GM19238 (cell line): Measurements from ENCODE around the gene SLC37A1.

ENCODE experiments used
- DNase-seq: peaks from one replicate; pipeline ENCODE4 v3.0.0; 2011; ENCODE audit warnings: low spot score; ENCODE audit not compliant: insufficient read length

Gene SLC37A1

DNA sequence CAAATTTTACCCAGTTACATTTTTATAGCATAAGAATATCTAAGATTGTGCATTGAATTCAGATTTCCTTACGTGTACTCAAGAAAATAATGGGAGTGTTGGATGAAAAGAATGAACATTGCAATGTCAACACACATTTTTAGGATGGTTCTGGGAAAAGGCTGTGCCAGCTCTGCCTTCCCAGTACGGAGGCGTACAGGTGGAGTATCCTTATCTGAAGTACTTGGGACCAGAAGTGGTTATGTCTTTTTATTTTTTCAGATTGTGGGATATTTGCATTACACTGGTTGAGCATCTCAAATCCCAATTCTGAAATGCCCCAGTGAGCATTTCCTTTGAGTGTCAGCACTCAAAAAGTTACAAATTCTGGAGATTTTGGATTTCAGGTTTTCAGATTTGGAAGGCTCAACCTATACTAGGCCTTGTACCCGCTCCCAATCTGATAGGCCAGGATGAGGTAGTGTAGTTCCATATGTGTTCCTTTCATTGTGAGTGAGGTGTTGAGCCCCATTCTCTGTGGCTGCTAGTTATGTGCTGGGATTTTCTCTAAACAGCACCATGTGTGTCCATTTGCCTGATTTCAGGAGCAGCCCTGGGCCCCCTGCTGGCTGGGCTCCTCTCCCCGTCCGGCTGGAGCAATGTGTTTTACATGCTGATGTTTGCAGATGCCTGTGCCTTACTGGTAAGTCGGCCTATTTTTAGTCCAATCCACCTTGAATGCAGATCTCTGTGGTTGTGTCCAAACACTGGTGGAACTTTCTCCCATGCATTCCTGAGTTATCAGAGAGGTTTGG lies 60.8 kb downstream of the SLC37A1 start:
- DNase-seq: no peak

DNA sequence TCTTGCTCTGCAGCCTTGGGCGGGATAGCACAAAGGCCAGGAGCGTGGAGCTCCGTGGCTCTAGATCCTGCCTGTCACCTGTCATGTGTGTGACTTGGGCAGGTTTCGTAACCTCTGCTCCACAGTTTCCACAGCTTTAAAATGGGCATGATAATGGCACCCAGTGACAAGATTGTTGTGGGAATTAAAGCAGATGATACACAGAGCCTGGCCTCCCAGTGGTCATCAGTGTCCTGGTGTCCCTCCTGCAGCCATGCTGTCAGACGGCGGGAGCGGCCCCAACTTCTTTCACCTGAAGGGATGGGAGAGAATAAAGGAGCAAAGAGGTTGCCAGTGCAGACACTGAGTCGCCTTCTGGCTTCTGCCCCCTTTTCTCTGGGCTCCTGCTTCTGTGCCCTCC lies 61.5 kb downstream of the SLC37A1 start:
- DNase-seq: no peak

- no peak for DNase-seq
Measured at GRCh38 chr21:42576639-42577038, 63.0 kb downstream of the SLC37A1 start.

DNA sequence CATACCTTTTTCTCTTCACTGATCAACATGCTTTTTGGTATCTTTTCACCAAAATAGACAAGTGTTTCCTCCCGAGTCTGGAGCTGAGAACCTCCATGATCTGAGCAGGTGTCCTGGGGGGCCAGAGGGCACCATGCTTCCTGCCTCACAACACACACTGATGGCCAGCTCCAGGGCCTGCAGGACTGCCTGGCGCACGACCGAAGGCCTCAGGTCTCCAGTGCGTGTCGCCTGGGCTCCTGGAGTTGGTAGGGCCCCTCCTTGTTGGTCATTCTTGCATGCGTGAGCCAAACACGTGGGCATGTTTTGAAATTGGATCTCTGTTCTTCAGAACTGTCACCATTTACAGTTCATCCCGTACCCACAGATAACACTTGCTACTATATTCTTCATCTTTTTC lies 64.4 kb downstream of the SLC37A1 start:
- no peak for DNase-seq

DNA sequence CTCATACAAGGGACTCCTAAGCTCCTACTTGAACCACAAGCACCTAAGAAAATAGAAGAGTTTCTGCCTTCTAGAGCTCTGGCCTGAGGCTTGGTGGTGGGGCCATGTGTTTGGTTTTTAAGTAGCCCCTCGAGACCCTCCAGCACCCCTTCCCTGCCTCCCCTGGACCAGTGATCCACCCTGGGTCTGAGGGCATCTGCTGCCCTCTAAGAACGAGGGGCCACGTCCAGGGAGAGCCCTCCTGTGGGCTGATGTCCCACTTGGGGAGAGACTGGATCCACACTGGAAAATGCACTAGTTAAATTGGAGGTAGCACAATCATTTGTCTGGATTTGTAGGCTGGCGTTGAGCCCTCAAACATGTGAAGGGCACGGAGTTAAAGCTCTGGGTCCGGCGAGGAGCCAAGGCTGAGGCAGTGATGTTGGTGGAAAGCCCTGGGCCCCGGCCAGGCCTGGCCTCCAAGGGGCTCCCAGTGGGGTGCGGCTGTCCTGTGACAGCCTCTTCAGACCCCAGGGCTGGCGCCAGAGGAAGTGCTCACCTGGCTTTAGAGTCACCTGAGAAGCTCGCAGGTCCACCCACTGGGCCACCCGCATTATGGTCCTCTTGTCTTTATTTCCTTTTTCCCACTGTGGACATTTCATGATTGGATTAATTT lies 65.2 kb downstream of the SLC37A1 start:
- no peak for DNase-seq

DNA sequence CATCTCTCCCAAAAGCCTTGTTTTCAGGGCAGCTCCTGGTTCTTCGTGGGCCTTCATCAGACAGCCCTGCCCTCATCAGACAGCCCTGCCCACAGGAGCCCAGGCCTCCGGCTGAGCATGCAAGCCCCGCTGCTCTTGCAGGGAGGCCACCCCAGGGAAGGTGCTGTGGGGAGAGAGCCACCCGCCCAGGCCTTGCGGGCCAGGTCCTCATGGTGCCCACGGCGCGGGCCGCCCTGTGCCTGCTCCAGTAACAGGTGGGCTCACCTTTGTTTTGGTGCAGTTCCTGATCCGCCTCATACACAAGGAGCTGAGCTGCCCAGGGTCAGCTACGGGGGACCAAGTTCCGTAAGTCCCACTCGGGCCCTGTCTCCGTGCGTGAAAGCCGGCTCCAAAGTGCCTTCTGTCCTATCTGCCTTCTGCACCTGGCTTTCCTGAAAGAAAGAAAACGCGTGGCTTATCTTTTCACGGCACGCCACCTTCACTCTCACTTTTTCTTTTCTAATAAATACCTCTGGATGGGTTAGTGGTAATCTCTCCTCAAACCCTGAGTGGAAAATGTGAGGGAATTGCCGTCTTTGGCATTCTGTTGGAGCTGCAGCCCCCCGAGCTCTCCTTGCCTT lies 65.9 kb downstream of the SLC37A1 start:
- DNase-seq: no peak

DNA sequence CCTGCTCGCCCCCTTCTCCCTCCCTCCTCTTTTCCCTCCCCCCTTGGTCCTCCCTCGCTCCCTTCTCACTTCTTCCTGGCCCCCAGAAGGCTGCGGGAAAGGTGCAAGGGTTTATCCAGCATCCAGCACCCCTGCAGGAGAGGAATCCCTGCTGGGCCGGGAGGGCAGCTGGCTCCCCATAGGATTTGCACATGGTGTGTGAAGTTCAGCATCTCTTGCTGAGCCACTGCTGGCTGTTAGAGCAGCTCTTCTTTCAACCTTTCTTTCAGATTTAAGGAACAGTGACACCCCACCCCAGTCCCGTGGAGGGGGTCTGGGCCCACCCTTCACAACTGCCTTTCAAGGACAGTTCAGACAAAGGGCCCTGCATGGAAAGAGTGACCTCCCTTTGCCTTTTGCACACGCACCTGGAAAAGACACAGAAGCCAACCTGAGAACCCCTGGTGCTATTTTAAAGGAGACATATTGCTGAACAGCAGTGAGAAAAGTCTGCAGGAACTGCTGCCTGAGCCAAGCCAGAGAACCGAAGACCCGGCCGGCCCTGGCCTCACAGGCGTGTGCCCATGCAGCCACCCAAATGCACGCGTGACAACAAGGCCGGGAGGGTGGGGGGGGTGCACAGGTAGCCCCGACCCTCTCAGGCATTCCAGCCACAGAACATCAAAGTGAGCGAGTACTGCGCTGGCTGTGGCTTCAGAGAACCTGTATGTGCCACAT lies 66.6 kb downstream of the SLC37A1 start:
- no peak for DNase-seq

GRCh38 chr21:42580793-42581321 lies 67.2 kb downstream of the SLC37A1 start:
- no peak for DNase-seq

DNA sequence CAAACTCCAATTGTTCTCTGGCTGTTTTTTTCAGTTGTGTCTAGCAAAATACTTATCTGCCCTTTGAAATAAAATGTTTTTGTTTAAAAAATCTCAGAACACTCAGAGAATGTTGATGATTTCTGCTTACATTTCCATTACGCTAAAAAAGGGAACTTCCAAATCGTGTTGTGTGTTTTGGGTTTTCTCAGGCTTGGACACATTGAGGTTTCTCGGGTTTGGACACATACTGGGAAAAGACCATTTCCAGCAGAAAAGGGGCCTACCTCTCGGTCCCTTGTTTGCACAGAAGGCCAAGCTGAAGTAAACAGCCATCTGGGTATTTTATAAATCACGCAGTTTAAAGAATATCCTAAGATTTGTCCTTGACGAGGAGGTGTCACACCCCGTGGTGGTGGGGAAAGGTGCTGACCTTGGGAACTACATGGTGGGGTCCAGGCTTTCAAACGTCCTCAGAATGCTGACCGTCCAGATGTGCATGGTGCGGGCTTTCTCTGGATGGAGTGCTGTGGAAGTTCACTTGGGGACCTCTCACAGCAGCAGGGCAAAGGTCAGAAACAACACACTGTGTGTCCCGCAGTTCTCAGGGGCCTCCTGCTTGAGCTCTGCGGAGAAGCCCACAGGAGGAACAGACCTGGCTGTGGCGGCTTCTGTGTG lies 67.8 kb downstream of the SLC37A1 start:
- DNase-seq: no peak

DNA sequence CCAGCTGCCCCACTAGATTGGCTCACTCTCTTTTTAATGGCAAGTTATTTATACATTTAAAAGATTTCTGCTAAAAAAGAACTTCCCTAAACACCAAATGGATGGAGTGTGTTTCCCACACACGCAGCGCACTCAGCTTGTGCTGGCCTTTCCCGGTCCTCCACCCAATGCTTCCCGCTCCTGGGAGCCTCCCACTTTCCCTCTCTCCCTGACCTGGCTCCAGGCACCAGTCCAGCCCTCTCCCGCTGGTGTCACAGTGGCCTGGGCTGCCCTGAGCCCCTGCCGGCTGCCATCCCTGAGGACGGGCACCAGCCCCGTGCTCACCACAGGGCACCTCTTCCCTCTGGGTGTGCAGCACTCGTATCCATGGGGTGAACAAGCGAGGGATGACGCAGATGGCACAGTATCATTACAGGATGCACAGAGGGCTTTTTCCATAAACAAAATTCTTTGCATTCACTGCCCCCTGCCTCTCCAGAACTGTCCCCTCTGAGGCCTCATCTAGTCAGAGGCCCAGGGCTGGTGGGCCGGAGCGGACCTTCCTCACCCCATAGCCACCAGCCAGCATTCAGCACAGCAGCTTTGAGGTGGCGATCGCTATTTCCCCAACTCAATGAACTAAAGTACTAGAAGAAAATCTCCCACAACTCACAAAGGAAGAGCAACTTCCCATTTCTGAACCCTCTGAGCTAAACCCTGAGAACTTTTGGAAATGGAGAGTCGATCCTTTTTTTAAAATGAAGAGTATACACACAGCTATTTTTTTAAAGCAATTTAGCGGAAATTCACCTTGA lies 68.5 kb downstream of the SLC37A1 start:
- no peak for DNase-seq

DNA sequence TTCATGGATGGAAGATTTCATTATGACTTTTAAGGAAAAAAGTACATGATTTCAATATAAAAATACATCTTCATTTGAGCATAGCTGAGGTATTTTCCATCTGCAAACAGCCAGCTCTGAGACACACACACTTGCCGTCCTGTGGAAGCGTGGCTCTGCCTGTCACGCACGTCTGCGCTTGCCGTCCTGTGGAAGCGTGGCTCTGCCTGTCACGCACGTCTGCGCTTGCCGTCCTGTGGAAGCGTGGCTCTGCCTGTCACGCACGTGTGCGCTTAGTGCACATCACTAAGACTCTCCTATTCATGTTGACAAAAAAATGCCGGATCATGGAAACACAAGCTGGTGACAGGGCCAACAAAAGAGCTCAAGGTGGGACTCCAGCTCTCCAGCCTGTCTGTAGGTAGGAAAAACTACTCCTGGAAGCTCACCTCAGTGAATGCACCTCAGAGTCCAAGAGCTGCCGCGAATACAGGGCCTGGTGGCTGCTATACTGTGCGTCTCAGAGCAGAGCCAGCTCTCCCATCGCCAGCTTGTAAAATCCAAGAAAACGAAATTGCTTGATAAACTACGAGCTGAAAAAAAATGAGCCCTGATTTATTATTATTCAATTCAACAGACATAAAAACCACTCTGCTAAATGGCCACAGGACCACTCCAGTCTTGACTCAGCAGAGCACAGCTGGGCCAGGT lies 69.3 kb downstream of the SLC37A1 start:
- DNase-seq: no peak

DNA sequence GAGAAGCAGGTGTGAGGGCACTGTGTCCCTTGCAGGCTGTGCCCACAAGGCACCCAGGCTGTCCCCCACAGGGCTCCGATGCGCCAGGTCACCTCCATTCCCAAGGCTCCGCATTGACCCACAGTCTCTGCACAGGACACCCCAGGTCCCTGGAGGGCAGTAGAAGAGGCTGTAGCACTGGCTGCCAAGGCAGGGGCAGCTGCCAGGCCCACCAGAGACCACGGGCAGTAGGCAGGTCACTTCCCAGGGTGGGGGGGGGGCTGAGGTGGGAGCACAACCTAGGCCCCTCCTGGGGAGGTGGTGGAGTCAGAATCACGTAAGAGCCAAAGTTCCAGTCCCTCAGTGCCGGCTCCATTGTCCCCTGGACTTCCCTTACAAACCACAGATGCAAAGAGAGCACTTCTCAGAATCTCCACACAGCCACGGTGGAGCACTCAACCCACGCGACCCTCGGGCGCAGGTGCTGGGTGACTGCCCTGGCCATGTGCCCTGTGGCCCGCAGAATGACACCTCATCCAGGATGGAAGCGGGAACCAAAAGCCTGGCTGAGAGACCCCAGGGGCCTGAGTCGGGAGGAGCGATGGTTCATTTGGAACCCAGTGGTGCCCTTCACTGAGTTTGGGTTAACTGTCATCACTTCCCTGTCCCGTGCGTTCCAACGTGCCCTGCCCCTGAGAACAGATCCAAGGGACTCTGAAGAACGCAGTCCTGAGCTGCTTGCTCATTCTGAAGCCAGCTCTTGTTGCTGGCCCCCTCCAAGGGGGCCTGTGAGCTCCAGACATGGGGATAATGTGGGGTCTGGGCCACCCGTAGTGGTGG lies 70.0 kb downstream of the SLC37A1 start:
- no peak for DNase-seq

GRCh38 chr21:42584296-42584641 lies 70.6 kb downstream of the SLC37A1 start:
- DNase-seq: no peak

DNA sequence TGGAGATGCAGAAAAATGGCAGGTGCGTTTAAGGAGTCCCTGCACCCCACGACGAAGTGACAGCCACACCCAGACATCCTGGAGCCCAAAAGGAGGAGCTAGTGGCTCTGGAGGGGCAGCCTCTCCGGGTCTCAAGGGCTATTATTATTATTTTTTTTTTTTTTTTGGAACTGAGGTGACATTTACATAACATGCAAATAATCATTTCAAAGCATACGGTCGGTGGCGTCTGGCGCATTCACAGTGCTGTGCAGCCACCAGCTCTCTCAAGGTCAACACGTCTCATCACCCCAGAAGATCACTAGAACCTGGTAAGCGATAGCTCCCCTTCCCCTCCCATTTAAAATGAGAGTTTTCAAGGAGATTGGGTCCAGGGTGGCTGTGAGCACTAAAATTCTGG lies 72.2 kb downstream of the SLC37A1 start:
- no peak for DNase-seq

DNA sequence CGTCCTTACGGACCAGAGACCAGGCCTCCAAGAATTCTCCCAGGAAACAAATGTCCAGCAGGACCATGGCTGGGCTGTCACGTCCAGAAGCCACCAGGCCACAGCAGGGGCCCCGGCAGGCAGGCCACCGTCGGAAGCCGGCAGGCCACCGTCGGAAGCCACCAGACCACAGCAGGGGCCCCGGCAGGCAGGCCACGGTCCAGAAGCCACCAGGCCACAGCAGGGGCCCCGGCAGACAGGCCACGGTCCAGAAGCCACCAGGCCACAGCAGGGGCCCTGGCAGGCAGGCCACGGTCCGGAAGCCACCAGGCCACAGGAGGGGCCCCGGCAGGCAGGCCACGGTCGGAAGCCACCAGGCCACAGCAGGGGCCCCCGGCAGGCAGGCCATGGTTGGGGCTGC lies 72.8 kb downstream of the SLC37A1 start:
- no peak for DNase-seq

DNA sequence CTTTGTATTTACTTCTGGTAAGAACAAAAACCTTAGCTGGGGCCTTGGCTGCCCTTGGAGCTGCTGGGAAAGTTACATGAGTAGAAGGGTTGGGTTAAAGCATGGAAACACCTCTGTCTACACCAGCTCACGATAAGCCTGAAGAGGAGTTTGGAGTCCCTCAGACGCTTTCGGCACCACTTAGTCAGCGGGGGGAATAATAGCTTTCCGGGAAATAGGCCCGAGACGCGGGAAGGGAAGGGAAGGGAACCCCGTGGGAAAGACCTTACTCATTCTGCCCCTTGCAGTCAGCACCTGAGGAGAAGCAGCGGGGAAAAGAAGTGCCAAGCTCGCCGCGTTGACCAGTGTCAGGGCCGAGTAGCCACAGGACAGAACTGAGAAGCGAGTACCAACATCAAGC lies 73.4 kb downstream of the SLC37A1 start:
- no peak for DNase-seq

DNA sequence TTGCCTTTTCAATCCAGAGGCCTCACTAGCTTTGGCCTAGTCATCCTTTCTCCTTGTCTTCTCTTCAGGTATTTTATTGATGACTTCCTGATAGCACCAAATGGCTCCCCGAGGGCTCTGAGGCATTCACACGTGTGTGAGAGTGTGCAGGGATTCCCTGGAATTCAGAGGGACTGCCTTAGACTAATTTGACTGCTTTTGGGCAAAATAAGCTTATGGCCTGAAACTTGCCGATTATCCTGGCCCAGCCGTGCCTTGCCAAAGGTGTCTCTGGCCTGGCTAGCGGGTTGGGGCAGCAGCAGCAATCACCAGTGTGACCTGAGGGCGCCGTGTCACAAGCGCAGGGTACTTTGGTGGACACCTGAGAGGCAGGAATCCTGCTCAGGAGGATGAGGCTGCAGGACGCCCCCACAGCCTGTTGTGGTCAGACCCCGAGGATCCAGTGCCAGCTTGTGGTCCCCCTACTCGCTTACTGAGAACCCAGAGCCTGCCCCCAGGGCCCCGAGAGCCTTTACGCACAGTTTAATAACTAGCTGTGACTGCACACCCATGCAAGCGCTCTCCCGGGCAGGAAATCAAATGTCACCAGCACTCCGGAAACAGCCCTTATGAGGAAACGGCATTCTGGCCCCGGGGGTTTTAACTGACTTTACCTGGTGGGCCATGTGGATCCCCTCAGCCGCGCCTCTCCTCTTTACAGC lies 76.9 kb downstream of the SLC37A1 start:
- DNase-seq: no peak

DNA sequence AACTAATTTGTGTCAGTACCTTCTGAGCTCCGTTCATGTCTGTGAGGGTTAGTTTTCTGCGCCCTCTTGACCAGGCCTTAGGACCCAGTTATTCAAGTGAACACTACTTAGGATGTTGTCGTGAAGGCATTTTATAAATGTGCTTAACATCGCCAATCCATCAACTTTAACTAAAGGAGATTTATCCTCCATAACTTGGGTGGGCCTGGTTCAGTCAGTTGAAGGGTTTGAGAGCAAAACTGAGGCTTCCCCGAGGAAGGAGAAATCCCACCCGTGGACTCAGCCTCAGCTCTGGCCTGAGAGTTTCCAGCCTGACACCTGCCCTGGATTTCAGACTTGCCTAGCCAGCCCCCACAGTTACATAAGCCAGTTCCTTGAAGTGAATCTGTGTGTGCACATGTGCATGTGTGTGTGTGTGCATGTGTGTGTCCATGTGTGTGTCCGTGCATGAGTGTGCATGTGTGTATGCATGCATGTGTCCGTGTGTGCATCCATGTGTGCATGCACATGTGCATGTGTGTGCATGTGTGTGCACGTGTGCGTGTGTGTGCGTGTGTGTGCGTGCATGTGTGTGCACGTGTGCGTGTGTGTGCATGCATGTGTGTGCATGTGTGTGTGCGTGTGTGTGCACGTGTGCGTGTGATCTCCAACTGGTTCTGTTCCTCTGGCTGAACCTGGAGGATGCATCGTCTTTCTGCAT lies 77.7 kb downstream of the SLC37A1 start:
- no peak for DNase-seq
